NCI-H187 (cell line): ENCODE results near the gene SMG9.

ENCODE experiments used
- DNase-seq, 2 experiments: peaks; one replicate each; lab custom pipeline; 2025; lab: John Stamatoyannopoulos, UW

Gene SMG9

GRCh38 chr19:43721469-43722048, 33.2 kb downstream of the SMG9 start:
- DNase-seq: no peak

GRCh38 chr19:43720936-43721335, 33.8 kb downstream of the SMG9 start:
- no peak for DNase-seq

- no peak for DNase-seq
Measured at GRCh38 chr19:43719918-43720317, 34.8 kb downstream of the SMG9 start.

GRCh38 chr19:43719378-43719868, 35.3 kb downstream of the SMG9 start:
- no peak for DNase-seq

GRCh38 chr19:43718627-43719377, 36.0 kb downstream of the SMG9 start:
- DNase-seq: no peak

GRCh38 chr19:43715776-43716175, 39.0 kb downstream of the SMG9 start, which contains the start of gene IRGC:
Gene IRGC (plus strand): TSS chr19:43716076. CDS start chr19:43718559, 2,483 bp downstream.
- no peak for DNase-seq

- DNase-seq: no peak
Measured at GRCh38 chr19:43713208-43713607, 41.6 kb downstream of the SMG9 start.

- no peak for DNase-seq
Measured at GRCh38 chr19:43711751-43712355, 42.9 kb downstream of the SMG9 start.

GRCh38 chr19:43708716-43709115, 46.0 kb downstream of the SMG9 start:
- DNase-seq: no peak

GRCh38 chr19:43707158-43707712, 47.5 kb downstream of the SMG9 start:
- no peak for DNase-seq

GRCh38 chr19:43705729-43706128, 49.0 kb downstream of the SMG9 start:
- no peak for DNase-seq

- DNase-seq: no peak
Measured at GRCh38 chr19:43704002-43704705, 50.6 kb downstream of the SMG9 start.

GRCh38 chr19:43700395-43701000, 54.3 kb downstream of the SMG9 start:
- DNase-seq: no peak

GRCh38 chr19:43699506-43700394, 55.0 kb downstream of the SMG9 start:
- DNase-seq: no peak

- DNase-seq: no peak
Measured at GRCh38 chr19:43697295-43697694, 57.5 kb downstream of the SMG9 start.

GRCh38 chr19:43695985-43696704, 58.6 kb downstream of the SMG9 start:
- no peak for DNase-seq

GRCh38 chr19:43694553-43694952, 60.2 kb downstream of the SMG9 start:
- DNase-seq: no peak

- no peak for DNase-seq
Measured at GRCh38 chr19:43692877-43693276, 61.9 kb downstream of the SMG9 start.

- DNase-seq: no peak
Measured at GRCh38 chr19:43692385-43692784, 62.4 kb downstream of the SMG9 start.

- no peak for DNase-seq
Measured at GRCh38 chr19:43691755-43692154, 63.0 kb downstream of the SMG9 start.
